ENCODE data around the gene DNAI7.
A peak's percentile ranks its signal among the peaks of the same experiment; 100 is the strongest.

The DNAI7 gene, protein sequence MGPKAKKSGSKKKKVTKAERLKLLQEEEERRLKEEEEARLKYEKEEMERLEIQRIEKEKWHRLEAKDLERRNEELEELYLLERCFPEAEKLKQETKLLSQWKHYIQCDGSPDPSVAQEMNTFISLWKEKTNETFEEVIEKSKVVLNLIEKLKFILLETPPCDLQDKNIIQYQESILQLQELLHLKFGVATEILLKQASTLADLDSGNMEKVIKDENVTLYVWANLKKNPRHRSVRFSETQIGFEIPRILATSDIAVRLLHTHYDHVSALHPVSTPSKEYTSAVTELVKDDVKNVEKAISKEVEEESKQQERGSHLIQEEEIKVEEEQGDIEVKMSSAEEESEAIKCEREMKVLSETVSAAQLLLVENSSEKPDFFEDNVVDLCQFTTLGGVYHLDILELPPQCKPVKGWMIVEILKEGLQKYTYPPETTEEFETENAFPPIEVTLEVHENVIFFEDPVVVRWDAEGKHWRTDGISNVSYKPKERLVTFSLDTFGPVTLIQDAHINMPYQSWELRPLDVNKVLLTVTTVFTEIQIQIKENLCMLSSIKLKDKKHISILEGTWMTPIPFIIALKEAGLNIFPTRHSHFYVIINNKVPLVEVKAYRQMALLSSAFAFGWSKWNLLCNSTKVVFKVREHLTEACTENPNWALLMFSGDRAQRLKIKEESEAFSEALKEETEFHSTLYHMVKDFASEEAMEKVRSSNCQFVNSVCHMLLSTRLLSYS

GRCh38 chr12:25195056-25195971 is at the start of gene DNAI7, which contains the start of gene ETFRF1:
TSS of gene DNAI7 (minus strand) at chr12:25195160. CDS start at chr12:25195078, 82 bp downstream.
TSS of gene ETFRF1 (plus strand) at chr12:25195237. CDS start at chr12:25203957, 8,720 bp downstream.
- peak; percentile 87 for DNase-seq

DNA sequence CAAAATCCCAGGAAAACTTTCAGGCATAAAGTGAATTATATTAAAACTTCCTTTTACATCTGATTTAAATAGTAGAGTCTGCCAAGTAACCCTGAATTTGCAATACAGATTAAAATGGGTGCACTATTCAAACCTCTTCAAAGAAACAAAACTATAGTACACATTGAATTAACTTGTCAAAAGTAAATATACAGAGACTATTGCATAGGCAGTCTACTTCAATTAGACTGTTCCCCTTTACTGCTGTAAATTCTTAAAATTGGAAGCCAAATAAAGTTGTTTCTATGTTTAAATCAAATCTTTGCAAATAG is 48.7 kb upstream of the DNAI7 start:
- no peak for DNase-seq

DNA sequence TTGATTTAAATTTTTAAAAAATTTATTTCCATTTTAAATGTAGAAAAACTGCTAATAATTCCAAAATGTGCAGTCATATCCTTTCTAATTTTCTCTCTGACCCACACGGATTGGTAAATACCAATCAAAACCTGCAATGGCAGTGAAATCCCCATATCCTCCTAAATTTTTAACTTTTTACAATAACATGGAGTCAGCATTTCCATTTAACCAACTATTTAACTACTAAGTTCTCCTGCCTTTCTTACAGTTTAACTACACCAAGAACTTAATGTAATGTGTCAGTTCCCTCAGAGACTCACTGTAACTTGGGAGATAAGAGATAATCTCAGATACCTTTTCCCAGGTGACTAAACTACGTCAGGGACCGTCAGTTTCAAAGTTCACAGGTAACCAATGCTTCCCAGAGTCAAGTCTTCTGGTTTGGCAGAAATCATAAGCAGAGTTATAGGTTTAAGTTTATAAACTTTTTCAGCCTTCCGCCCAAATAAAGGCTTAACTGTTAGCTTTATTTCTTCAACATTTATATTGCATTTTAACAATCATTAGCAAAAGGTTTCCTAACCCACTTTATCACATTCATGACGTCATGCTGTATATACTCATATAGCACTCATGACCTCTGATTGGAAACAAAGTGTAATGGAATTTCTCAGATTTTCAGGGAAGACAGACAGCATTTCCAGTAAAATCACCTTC is 48.2 kb upstream of the DNAI7 start:
- no peak for DNase-seq

DNA sequence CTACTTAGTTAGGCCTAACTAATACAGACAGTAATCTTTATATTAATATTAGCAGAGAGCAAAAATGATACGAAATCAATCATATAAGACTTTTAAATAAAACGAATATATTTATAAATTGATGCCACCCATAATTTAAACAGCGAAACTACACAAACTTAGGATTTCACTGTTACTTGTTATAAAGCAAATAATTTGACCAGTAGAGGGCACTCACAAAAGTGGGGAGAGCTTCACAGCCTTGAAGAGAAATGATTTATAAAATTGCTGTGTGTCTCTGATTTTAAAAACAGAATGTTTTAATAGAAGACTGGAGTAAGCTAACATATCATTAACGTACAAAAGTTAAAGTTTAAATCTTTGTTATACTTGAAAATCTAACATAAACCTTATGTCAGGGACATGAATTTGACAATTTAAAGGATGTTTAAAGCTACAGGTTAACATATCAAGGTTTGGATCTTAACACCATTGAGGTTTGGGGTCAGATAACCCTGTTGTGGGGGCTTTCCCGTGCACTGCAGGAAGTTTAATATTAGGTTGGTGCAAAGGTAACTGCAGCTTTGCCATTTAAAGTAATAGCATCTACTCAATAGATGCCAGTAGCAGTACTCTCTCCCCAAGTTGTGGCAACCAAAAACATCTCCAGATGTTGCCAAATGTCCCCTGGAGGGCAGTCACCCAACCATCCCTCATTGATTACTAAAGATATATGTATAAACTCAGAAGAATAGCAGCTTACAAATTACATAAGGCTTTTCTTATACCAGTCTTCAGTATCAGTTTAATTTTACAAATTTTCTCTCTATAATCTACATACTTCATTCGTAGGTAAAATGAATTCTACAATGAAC is 46.4 kb upstream of the DNAI7 start:
- no peak for DNase-seq

GRCh38 chr12:25236626-25237025 is 41.7 kb upstream of the DNAI7 start:
- no peak for DNase-seq

GRCh38 chr12:25236190-25236589 is 41.2 kb upstream of the DNAI7 start:
- DNase-seq = no peak

- no peak for DNase-seq
These were observed 18.4 kb upstream of the DNAI7 start for GRCh38 chr12:25213338-25213737.

DNA sequence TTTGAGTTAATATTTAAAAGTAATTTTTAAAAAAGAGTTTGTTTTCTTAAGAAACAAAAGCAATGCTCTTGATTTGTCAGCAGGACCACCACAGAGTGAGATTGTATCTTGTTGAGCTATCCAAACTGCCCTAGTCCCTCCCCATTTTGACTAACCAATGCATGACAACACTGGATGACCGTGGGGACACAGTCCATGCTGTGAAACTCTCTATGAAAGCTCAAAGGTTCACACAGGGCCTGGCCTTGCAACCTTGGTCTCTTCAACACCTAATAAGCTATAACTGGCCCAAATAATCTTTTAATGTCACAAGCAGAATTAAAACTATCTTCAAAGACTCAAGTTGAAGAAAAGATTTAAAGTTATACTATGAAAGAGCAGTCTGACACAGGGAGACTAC is 13.6 kb upstream of the DNAI7 start:
- no peak for DNase-seq

DNA sequence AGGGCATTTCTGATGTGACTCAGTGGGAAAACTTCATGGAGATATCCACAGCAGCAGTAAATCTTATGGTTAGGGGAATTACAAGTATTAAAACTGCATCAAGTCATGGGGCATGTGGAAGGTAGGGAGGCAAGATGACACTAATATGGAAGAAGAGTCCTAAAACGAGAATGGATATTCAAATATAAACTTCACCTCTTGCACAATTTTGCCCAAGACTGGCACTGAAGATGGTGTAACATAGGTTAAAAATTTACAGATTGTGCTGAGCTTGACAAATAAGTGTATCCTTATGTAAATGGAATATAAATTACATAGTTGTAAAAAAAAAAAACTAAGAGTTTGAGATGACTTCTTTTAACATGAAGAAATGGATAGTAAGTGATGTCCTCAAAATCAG is 12.9 kb upstream of the DNAI7 start:
- no peak for DNase-seq

DNA sequence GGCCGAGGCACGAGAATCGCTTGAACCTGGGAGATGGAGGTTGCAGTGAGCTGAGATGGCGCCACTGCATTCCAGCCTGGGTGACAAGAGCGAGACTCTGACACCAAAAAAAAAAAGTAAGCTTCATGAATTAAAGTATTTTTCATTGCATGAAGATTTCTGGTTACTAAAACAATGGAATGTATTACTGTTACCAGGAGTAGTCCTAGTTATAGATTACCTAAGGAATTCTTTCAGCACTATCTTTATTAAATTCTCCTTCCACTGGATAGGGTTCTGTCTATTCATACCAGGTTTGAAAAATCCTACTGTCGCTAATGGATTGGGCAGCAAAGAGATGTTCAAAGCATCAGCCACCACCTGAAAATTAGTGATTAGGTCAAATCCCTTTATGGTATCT is 12.5 kb upstream of the DNAI7 start:
- no peak for DNase-seq

DNA sequence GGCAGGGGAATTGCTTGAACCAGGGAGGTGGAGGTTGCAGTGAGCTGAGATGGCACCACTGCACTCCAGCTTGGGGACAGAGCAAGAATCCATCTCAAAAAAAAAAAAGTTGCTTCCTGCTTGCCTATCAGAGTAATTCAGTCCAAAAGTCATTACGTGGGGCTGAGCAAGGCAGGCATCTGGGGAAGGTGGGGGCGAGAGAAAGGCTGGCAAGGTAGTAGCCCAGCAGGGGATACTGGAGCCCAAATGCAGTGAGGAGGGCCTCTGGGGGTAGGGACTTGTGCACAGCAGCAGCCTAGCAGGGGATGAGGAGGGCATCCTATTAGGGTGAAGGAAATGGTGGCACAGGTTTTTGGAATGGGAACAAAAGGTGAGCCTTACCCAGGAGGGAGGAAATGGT is 7.2 kb upstream of the DNAI7 start:
- no peak for DNase-seq

GRCh38 chr12:25200703-25201102 is 5.7 kb upstream of the DNAI7 start:
- no peak for DNase-seq

- no peak for DNase-seq
These were observed 2.6 kb upstream of the DNAI7 start for GRCh38 chr12:25197608-25198007.

DNA sequence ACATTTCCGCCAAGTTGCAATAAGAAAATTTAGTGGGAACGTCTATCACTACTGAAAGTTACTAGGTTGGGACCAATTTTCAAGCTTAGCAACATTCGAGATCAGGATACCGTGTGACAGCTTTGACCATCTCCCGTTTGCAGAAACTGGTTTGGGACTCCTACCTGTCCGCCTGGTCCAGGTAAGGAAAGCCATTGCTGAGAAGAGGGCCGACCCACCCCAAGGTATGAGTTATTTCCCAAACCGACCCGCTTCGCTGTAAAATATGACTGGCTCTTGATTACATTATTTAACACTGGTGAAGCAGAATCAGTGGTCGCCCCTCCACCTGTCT is 271 bp downstream of the DNAI7 start:
- no peak for DNase-seq

DNA sequence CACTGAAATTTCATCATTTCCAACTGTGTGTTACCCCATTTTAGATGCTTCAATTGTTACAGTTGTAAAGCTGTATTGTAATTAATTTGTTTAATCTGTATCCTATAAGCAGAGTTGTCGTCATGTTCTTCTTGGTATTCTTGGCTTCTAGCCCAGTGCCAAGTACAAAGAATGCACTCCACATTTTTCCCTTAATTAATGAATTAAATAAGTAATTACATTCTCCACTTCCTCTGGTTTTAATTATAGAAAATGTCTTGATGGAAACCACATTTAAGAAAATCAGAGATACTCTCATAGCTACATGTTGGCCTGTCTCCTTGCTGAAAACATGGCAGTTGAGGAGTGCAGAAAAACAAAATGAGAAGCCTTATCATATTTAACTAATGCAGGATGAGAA is 746 bp downstream of the DNAI7 start:
- no peak for DNase-seq

- no peak for DNase-seq
These were observed 4.2 kb downstream of the DNAI7 start for GRCh38 chr12:25190793-25191192.

GRCh38 chr12:25189656-25190055 is 5.3 kb downstream of the DNAI7 start:
- DNase-seq = no peak

- DNase-seq = no peak
These were observed 7.2 kb downstream of the DNAI7 start for GRCh38 chr12:25187781-25188180.

GRCh38 chr12:25186788-25187402 is 8.1 kb downstream of the DNAI7 start:
- no peak for DNase-seq

DNA sequence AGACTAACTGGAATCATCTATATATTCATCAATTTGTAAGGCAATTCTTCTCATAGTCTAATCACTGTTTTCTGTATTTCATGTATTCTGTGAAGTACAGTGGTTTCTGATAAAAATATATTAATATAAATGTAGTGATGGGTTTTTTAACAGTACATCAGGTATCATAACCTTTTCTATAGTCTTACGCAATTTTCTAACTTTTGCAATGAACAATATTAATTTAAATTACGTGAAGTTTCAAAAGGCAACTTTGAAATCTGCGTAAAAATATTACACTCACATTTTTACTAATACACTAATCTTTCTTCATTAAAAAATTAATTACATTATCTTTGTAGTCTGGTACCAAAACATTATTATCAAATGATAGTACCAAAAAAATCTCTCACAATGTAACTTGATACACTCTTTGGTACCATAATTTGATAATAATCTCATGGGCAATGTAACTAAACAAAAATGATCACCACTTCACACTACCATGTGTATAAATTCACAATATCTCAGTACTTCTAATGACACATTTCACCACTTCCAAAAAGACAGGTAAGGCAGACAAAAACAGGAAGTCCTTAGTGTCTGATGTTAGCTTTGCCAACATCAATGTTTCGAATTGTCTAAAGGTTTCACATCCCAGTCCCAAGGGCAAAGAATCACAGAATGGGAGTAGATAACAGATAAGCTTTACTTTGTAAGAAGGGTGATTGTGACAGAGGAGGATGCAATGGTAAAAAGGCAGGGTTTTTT is 8.7 kb downstream of the DNAI7 start:
- DNase-seq = no peak

GRCh38 chr12:25184132-25184531 is 10.8 kb downstream of the DNAI7 start:
- no peak for DNase-seq
